ENCODE measurements around the gene CCSER1. TPM values are rescaled to one million over a fixed set of nuclear protein-coding genes. Genes with fewer than 3 reads are reported as not detected.

CCSER1 gene
- total and polyA plus RNA-seq, 2 experiments from 2014 or later: 2.9 to 3.4 TPM

GRCh38 chr4:90780193-90780592 is 653.0 kb downstream of the CCSER1 start:
- Mint-ChIP-seq H3K9me3 (no peaks in the 10 kb centered on the region), H3K27ac (no peak overlapping the region), H3K27me3 (ENCODE audit: insufficient read depth, low read depth, poor library complexity) (no peaks in the 10 kb centered on the region), H3K4me3 (no peak overlapping the region), H3K4me1 (peaks cover 5% of the 10 kb centered on the region; the same call in 2 of the 3 replicates), H3K36me3 (ENCODE audit: low read depth) (no peaks in the 10 kb centered on the region)
- no peaks in the 10 kb centered on the region for H3K27me3 ChIP-seq (ENCODE audit: insufficient read depth)
- no peaks in the 10 kb centered on the region for H4K20me1 ChIP-seq (replicated peaks; ENCODE audit: insufficient read depth)
- TF ChIP-seq, protein P1, sequence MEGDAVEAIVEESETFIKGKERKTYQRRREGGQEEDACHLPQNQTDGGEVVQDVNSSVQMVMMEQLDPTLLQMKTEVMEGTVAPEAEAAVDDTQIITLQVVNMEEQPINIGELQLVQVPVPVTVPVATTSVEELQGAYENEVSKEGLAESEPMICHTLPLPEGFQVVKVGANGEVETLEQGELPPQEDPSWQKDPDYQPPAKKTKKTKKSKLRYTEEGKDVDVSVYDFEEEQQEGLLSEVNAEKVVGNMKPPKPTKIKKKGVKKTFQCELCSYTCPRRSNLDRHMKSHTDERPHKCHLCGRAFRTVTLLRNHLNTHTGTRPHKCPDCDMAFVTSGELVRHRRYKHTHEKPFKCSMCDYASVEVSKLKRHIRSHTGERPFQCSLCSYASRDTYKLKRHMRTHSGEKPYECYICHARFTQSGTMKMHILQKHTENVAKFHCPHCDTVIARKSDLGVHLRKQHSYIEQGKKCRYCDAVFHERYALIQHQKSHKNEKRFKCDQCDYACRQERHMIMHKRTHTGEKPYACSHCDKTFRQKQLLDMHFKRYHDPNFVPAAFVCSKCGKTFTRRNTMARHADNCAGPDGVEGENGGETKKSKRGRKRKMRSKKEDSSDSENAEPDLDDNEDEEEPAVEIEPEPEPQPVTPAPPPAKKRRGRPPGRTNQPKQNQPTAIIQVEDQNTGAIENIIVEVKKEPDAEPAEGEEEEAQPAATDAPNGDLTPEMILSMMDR (conservative IDR thresholded peaks at IDR 0.05; ENCODE audit: low read depth in 2 of 2): no peak
- TF ChIP-seq, protein P2, sequence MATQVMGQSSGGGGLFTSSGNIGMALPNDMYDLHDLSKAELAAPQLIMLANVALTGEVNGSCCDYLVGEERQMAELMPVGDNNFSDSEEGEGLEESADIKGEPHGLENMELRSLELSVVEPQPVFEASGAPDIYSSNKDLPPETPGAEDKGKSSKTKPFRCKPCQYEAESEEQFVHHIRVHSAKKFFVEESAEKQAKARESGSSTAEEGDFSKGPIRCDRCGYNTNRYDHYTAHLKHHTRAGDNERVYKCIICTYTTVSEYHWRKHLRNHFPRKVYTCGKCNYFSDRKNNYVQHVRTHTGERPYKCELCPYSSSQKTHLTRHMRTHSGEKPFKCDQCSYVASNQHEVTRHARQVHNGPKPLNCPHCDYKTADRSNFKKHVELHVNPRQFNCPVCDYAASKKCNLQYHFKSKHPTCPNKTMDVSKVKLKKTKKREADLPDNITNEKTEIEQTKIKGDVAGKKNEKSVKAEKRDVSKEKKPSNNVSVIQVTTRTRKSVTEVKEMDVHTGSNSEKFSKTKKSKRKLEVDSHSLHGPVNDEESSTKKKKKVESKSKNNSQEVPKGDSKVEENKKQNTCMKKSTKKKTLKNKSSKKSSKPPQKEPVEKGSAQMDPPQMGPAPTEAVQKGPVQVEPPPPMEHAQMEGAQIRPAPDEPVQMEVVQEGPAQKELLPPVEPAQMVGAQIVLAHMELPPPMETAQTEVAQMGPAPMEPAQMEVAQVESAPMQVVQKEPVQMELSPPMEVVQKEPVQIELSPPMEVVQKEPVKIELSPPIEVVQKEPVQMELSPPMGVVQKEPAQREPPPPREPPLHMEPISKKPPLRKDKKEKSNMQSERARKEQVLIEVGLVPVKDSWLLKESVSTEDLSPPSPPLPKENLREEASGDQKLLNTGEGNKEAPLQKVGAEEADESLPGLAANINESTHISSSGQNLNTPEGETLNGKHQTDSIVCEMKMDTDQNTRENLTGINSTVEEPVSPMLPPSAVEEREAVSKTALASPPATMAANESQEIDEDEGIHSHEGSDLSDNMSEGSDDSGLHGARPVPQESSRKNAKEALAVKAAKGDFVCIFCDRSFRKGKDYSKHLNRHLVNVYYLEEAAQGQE (IDR thresholded peaks at IDR 0.05; ENCODE audit: unreplicated experiment): no peak
- TF ChIP-seq JUNB (IDR thresholded peaks at IDR 0.05; ENCODE audit: unreplicated experiment) (no peak), ZNF462 (CRISPR knock-in tag; IDR thresholded peaks at IDR 0.05) (no peak), EZH2phosphoT487 (IDR thresholded peaks at IDR 0.05; ENCODE audit: unreplicated experiment) (no peak), CREB1 (CRISPR knock-in tag; IDR thresholded peaks at IDR 0.05; ENCODE audit: low read depth) (no peak), ZNF331 (CRISPR knock-in tag; IDR thresholded peaks at IDR 0.05; ENCODE audit: low read depth) (no peak), POLR2AphosphoS5 (IDR thresholded peaks at IDR 0.05; ENCODE audit: low read depth) (no peak), STAT1 (IDR thresholded peaks at IDR 0.05; ENCODE audit: unreplicated experiment) (no peak), NANOG (IDR thresholded peaks at IDR 0.05; ENCODE audit: borderline replicate concordance) (no peak), EZH2 (IDR thresholded peaks at IDR 0.05; ENCODE audit: low read depth, unreplicated experiment) (no peak), ZNF114 (CRISPR knock-in tag; IDR thresholded peaks at IDR 0.05) (no peak)
- TF ChIP-seq, protein P3, sequence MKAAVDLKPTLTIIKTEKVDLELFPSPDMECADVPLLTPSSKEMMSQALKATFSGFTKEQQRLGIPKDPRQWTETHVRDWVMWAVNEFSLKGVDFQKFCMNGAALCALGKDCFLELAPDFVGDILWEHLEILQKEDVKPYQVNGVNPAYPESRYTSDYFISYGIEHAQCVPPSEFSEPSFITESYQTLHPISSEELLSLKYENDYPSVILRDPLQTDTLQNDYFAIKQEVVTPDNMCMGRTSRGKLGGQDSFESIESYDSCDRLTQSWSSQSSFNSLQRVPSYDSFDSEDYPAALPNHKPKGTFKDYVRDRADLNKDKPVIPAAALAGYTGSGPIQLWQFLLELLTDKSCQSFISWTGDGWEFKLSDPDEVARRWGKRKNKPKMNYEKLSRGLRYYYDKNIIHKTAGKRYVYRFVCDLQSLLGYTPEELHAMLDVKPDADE (IDR thresholded peaks at IDR 0.05): no peak
- H3F3A ChIP-seq (replicated peaks; ENCODE audit: low read depth): no peaks in the 10 kb centered on the region
- H3K4me3 ChIP-seq: no peak overlapping the region
- ATAC-seq: no peak
- H3K4me2 ChIP-seq: no peak overlapping the region
- H3K9me2 ChIP-seq (ENCODE audit: insufficient read depth): no peaks in the 10 kb centered on the region
- no peak overlapping the region for H3K27ac ChIP-seq (ENCODE audit: low read depth)
- DNase-seq (ENCODE audit: low spot score): no peak
- no peaks in the 10 kb centered on the region for H3K79me2 ChIP-seq (replicated peaks; ENCODE audit: insufficient read depth)
- no peak overlapping the region for H2AFZ ChIP-seq
- no peaks in the 10 kb centered on the region for H3K4me1 ChIP-seq (ENCODE audit: insufficient read depth)
- H3K36me3 ChIP-seq (ENCODE audit: insufficient read depth): no peaks in the 10 kb centered on the region
